ACC112 (cell line): Measurements from ENCODE around the gene MS4A13.
"Not testable (repeated sequence)": the region's sequence is repeated elsewhere in the genome, so short reads cannot be mapped to it uniquely, and the experiment has no call there.

Source experiments
- H2AFZ ChIP-seq: fragments of 200-600 bp; sonication (generic); one replicate; pipeline ENCODE4 v1.6.0; 2017; ENCODE audit warnings: antibody characterized with exemption, low read length; ENCODE audit not compliant: unreplicated experiment
- H3K27ac ChIP-seq: fragments of 200-600 bp; sonication (generic); 2 replicates; pipeline ENCODE4 v1.5.1; 2014; ENCODE audit warnings: low read depth, mild to moderate bottlenecking, antibody characterized with exemption, low read length, moderate library complexity
- H3K27me3 ChIP-seq: fragments of 200-600 bp; sonication (generic); 2 replicates; pipeline ENCODE4 v1.6.1; 2014; ENCODE audit warnings: mild to moderate bottlenecking, antibody characterized with exemption, low read length, moderate library complexity, mixed read lengths; ENCODE audit not compliant: insufficient read depth
- H3K36me3 ChIP-seq: fragments of 200-600 bp; sonication (generic); 2 replicates; pipeline ENCODE4 v1.6.1; 2016; ENCODE audit warnings: mild to moderate bottlenecking, antibody characterized with exemption, low read length, moderate library complexity, mixed read lengths; ENCODE audit not compliant: insufficient read depth
- H3K4me1 ChIP-seq: fragments of 200-600 bp; sonication (generic); one replicate; pipeline ENCODE4 v1.6.1; 2016; ENCODE audit warnings: low read length, mixed read lengths; ENCODE audit not compliant: insufficient read depth, unreplicated experiment, control insufficient read depth
- H3K4me3 ChIP-seq: fragments of 200-600 bp; sonication (generic); 2 replicates; pipeline ENCODE4 v1.5.1; 2014; ENCODE audit warnings: mild to moderate bottlenecking, low read depth, low read length
- H3K79me2 ChIP-seq: fragments of 200-600 bp; sonication (generic); one replicate; pipeline ENCODE4 v1.6.0; 2016; ENCODE audit warnings: low read length; ENCODE audit not compliant: control insufficient read depth, unreplicated experiment, insufficient read depth

MS4A13 gene

GRCh38 chr11:60532383-60532782, 17.2 kb downstream of the MS4A13 start:
- not testable (repeated sequence) for H3K4me3 ChIP-seq, H2AFZ ChIP-seq, H3K27ac ChIP-seq, H3K27me3 ChIP-seq, H3K4me1 ChIP-seq, H3K36me3 ChIP-seq, H3K79me2 ChIP-seq

DNA sequence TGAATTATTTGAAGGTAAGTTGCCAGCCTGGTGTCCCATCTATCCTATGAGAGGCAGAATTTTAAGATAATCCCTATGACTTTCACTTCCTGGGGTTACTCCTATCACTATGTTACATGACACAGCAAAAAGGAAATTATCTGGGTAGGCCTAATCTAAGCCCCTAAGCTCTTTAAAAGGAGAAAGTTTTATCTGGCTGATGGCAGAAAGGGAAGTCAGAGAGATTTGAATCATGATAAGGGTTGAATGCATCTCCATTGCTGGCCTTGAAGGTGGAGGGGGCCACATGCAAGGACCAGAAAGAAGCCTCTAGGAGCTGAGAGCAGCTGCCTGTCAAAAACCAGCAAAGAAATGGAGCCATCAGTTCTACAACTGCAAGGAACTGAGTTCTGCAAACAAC, 23.4 kb downstream of the MS4A13 start:
- not testable (repeated sequence) for H2AFZ ChIP-seq, H3K4me3 ChIP-seq, H3K36me3 ChIP-seq, H3K27me3 ChIP-seq, H3K4me1 ChIP-seq, H3K27ac ChIP-seq, H3K79me2 ChIP-seq

GRCh38 chr11:60544077-60544476, 28.9 kb downstream of the MS4A13 start:
- Histone ChIP-seq H2AFZ (no peak overlapping the region), H3K79me2 (no peaks in the 10 kb centered on the region), H3K4me3 (no peak overlapping the region), H3K4me1 (no peaks in the 10 kb centered on the region), H3K36me3 (no peaks in the 10 kb centered on the region), H3K27me3 (no peaks in the 10 kb centered on the region), H3K27ac (no peak overlapping the region)

DNA sequence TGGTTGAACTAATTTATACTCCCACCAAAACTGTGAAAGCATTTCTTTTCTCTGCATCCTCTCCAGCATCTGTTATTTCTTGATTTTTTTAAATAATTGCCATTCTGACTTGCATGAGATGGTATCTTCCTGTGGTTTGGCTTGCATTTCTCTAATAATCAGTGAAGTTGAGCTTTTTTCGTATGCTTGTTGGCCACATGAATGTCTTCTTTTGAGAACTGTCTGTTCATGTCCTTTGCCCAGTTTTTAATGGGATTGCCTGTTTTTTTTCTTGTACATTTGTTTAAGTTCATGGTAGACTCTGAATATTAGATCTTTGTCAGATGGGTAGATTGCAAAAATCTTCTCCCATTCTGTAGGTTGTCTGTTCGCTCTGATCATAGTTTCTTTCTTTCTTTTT, 46.1 kb downstream of the MS4A13 start:
- Histone ChIP-seq H3K4me3 (no peak overlapping the region), H3K79me2 (no peaks in the 10 kb centered on the region), H3K27me3 (no peaks in the 10 kb centered on the region), H2AFZ (no peak overlapping the region), H3K4me1 (no peaks in the 10 kb centered on the region), H3K27ac (no peak overlapping the region), H3K36me3 (no peaks in the 10 kb centered on the region)

GRCh38 chr11:60563553-60564235, 48.5 kb downstream of the MS4A13 start:
- no peak overlapping the region for H3K4me3 ChIP-seq
- no peak overlapping the region for H2AFZ ChIP-seq
- no peaks in the 10 kb centered on the region for H3K4me1 ChIP-seq
- no peak overlapping the region for H3K27ac ChIP-seq
- H3K27me3 ChIP-seq: no peaks in the 10 kb centered on the region
- no peaks in the 10 kb centered on the region for H3K79me2 ChIP-seq
- no peaks in the 10 kb centered on the region for H3K36me3 ChIP-seq

DNA sequence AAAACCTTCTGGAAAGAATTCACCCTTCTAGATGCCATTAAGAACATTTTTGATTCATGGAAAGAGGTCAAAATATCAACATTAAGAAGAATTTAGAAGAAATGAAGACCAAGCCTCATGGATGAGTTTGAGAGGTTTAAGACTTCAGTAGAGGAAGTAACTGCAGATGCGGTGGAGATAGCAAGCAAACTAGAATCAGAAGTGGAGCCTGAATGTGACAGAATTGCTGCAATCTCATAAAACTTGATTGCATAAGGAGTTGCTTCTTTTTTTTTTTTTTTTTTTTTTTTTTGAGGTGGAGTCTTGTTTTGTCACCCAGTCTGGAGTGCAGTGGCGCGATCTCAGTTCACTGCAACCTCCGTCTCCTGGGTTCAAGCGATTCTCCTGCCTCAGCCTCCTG, 51.6 kb downstream of the MS4A13 start:
- Histone ChIP-seq H3K79me2 (no peaks in the 10 kb centered on the region), H3K4me1 (no peaks in the 10 kb centered on the region), H3K4me3 (no peak overlapping the region), H2AFZ (no peak overlapping the region), H3K27ac (no peak overlapping the region), H3K27me3 (no peaks in the 10 kb centered on the region), H3K36me3 (no peaks in the 10 kb centered on the region)

GRCh38 chr11:60570970-60571369, 55.8 kb downstream of the MS4A13 start:
- no peaks in the 10 kb centered on the region for H3K27me3 ChIP-seq
- H3K27ac ChIP-seq: no peak overlapping the region
- H3K4me1 ChIP-seq: no peaks in the 10 kb centered on the region

GRCh38 chr11:60589611-60590010, 74.4 kb downstream of the MS4A13 start:
- no peaks in the 10 kb centered on the region for H3K27me3 ChIP-seq
- no peak overlapping the region for H2AFZ ChIP-seq

More at GRCh38 chr11:60570970-60571369, 55.8 kb downstream of the MS4A13 start:
- Histone ChIP-seq H3K36me3 (no peaks in the 10 kb centered on the region), H3K79me2 (no peaks in the 10 kb centered on the region), H3K4me3 (no peak overlapping the region), H2AFZ (no peak overlapping the region)

More at GRCh38 chr11:60589611-60590010, 74.4 kb downstream of the MS4A13 start:
- H3K36me3 ChIP-seq: no peaks in the 10 kb centered on the region
- no peak overlapping the region for H3K4me3 ChIP-seq
- H3K4me1 ChIP-seq: no peaks in the 10 kb centered on the region
- no peak overlapping the region for H3K27ac ChIP-seq
- H3K79me2 ChIP-seq: no peaks in the 10 kb centered on the region
